ENCODE results near the gene THAP8. TPM values are rescaled to one million over a fixed set of nuclear protein-coding genes. Genes with fewer than 3 reads are reported as not detected.

The THAP8 gene
- total and polyA plus RNA-seq, 4 donors = 1.8 to 4.1 (median 3.3) TPM

GRCh38 chr19:35988824-35989223 is 65.3 kb downstream of the THAP8 start:
- no peak overlapping the region for H3K4me3 ChIP-seq (ENCODE audit: low read length in 2 of 2)
- 82 to 88% methylated on average over 3 of the region's 3 CpGs for WGBS, 2 donors
- ATAC-seq (ENCODE audit: low FRiP score) (no peak), DNase-seq (no peak)
- no peaks in the 10 kb centered on the region for H3K9me3 ChIP-seq (ENCODE audit: control insufficient read depth, low read length)
- H3K27me3 ChIP-seq (ENCODE audit: control insufficient read depth in 1 of 2, insufficient read depth in 2 of 2, low read length in 1 of 2) = no peaks in the 10 kb centered on the region
- no peak overlapping the region for H3K27ac ChIP-seq (ENCODE audit: low read depth in 1 of 2, low read length in 2 of 2)
- H3K4me1 ChIP-seq (ENCODE audit: control insufficient read depth in 1 of 2, insufficient read depth in 2 of 2, low read length in 2 of 2) = no peaks in the 10 kb centered on the region
- intact Hi-C loops (cut with DNase I) = no loop called here
- H3K36me3 ChIP-seq (ENCODE audit: control insufficient read depth in 1 of 2, insufficient read depth in 2 of 2, low read length in 1 of 2) = no peaks in the 10 kb centered on the region

GRCh38 chr19:35987571-35987896 is 66.6 kb downstream of the THAP8 start:
- no peaks in the 10 kb centered on the region for H3K4me1 ChIP-seq (ENCODE audit: control insufficient read depth in 1 of 2, insufficient read depth in 2 of 2, low read length in 2 of 2)
- no peak overlapping the region for H3K4me3 ChIP-seq (ENCODE audit: low read length in 2 of 2)
- H3K36me3 ChIP-seq (ENCODE audit: control insufficient read depth in 1 of 2, insufficient read depth in 2 of 2, low read length in 1 of 2) = no peaks in the 10 kb centered on the region
- no peaks in the 10 kb centered on the region for H3K27me3 ChIP-seq (ENCODE audit: control insufficient read depth in 1 of 2, insufficient read depth in 2 of 2, low read length in 1 of 2)
- no peaks in the 10 kb centered on the region for H3K9me3 ChIP-seq (ENCODE audit: control insufficient read depth, low read length)
- 32 to 36% methylated on average over 8 of the region's 8 CpGs for WGBS, 2 donors
- intact Hi-C loops (cut with DNase I) = no loop called here
- no peak overlapping the region for H3K27ac ChIP-seq (ENCODE audit: low read depth in 1 of 2, low read length in 2 of 2)
- no peak for ATAC-seq (ENCODE audit: low FRiP score)
- DNase-seq = no peak

GRCh38 chr19:35986664-35987570 is 67.2 kb downstream of the THAP8 start:
- H3K4me3 ChIP-seq (ENCODE audit: low read length in 2 of 2) = no peak overlapping the region
- no peaks in the 10 kb centered on the region for H3K27me3 ChIP-seq (ENCODE audit: control insufficient read depth in 1 of 2, insufficient read depth in 2 of 2, low read length in 1 of 2)
- no peaks in the 10 kb centered on the region for H3K36me3 ChIP-seq (ENCODE audit: control insufficient read depth in 1 of 2, insufficient read depth in 2 of 2, low read length in 1 of 2)
- H3K9me3 ChIP-seq (ENCODE audit: control insufficient read depth, low read length) = no peaks in the 10 kb centered on the region
- ATAC-seq (ENCODE audit: low FRiP score) (peak; percentile 7), DNase-seq (peak in 1 of 2 donors; percentile 77)
- intact Hi-C loops (cut with DNase I) = no loop called here
- WGBS, 2 donors = 8% methylated on average over 54 of the region's 54 CpGs
- no peak overlapping the region for H3K27ac ChIP-seq (ENCODE audit: low read depth in 1 of 2, low read length in 2 of 2)
- H3K4me1 ChIP-seq (ENCODE audit: control insufficient read depth in 1 of 2, insufficient read depth in 2 of 2, low read length in 2 of 2) = no peaks in the 10 kb centered on the region

GRCh38 chr19:35986111-35986510 is 68.0 kb downstream of the THAP8 start:
- H3K27me3 ChIP-seq (ENCODE audit: control insufficient read depth in 1 of 2, insufficient read depth in 2 of 2, low read length in 1 of 2) = no peaks in the 10 kb centered on the region
- ATAC-seq (ENCODE audit: low FRiP score) (no peak), DNase-seq (no peak)
- no peak overlapping the region for H3K4me3 ChIP-seq (ENCODE audit: low read length in 2 of 2)
- no peaks in the 10 kb centered on the region for H3K36me3 ChIP-seq (ENCODE audit: control insufficient read depth in 1 of 2, insufficient read depth in 2 of 2, low read length in 1 of 2)
- H3K4me1 ChIP-seq (ENCODE audit: control insufficient read depth in 1 of 2, insufficient read depth in 2 of 2, low read length in 2 of 2) = no peaks in the 10 kb centered on the region
- no peak overlapping the region for H3K27ac ChIP-seq (ENCODE audit: low read depth in 1 of 2, low read length in 2 of 2)
- intact Hi-C loops (cut with DNase I) = no loop called here
- H3K9me3 ChIP-seq (ENCODE audit: control insufficient read depth, low read length) = no peaks in the 10 kb centered on the region
- WGBS, 2 donors = 89 to 90% methylated on average over 5 of the region's 5 CpGs

Other genes starting within 250 kb of the THAP8 start
- not detected for gene PRODH2, start 241.4 kb downstream of the THAP8 start, total RNA-seq
- gene PRODH2, start 241.4 kb downstream of the THAP8 start, polyA plus RNA-seq = not detected
- not detected for gene NPHS1, start 201.8 kb downstream of the THAP8 start, total RNA-seq
- not detected for gene NPHS1, start 201.8 kb downstream of the THAP8 start, polyA plus RNA-seq
- gene KIRREL2, start 197.4 kb downstream of the THAP8 start, total RNA-seq = not detected
- gene KIRREL2, start 197.4 kb downstream of the THAP8 start, polyA plus RNA-seq = under 1 TPM; 0.08 to 0.50 TPM
- gene APLP1, start 185.7 kb downstream of the THAP8 start, total RNA-seq = 10 to 100 TPM; 12.9 to 13.5 TPM
- 10 to 100 TPM in 1 of 2 donors, 1 to 10 TPM in 1; 7.6 to 23.0 TPM for gene APLP1, start 185.7 kb downstream of the THAP8 start, polyA plus RNA-seq
- gene NFKBID, start 153.7 kb downstream of the THAP8 start, total RNA-seq = 10 to 100 TPM; 18.9 to 19.4 TPM
- 10 to 100 TPM in 1 of 2 donors, 1 to 10 TPM in 1; 2.9 to 10.4 TPM for gene NFKBID, start 153.7 kb downstream of the THAP8 start, polyA plus RNA-seq
- gene HCST, start 151.8 kb downstream of the THAP8 start, total RNA-seq = 10 to 100 TPM; 18.7 TPM
- 10 to 100 TPM in 1 of 2 donors, 1 to 10 TPM in 1; 7.3 to 20.9 TPM for gene HCST, start 151.8 kb downstream of the THAP8 start, polyA plus RNA-seq
- gene TYROBP, start 146.0 kb downstream of the THAP8 start, total RNA-seq = 100 to 1,000 TPM in 1 of 2 donors, 10 to 100 TPM in 1; 98.9 to 117 TPM
- 100 to 1,000 TPM in 1 of 2 donors, 10 to 100 TPM in 1; 48.8 to 327 TPM for gene TYROBP, start 146.0 kb downstream of the THAP8 start, polyA plus RNA-seq
- gene LRFN3, start 117.9 kb downstream of the THAP8 start, total RNA-seq = 10 to 100 TPM; 14.5 to 15.1 TPM
- 1 to 10 TPM; 2.0 to 6.1 TPM for gene LRFN3, start 117.9 kb downstream of the THAP8 start, polyA plus RNA-seq
- gene SDHAF1, start 59.1 kb downstream of the THAP8 start, total RNA-seq = 10 to 100 TPM; 11.6 to 16.6 TPM
- 10 to 100 TPM; 11.1 to 26.1 TPM for gene SDHAF1, start 59.1 kb downstream of the THAP8 start, polyA plus RNA-seq
- gene SYNE4, start 45.5 kb downstream of the THAP8 start, total RNA-seq = 1 to 10 TPM; 1.0 to 1.4 TPM
- 1 to 10 TPM in 1 of 2 donors, not detected in 1; 2.3 TPM for gene SYNE4, start 45.5 kb downstream of the THAP8 start, polyA plus RNA-seq
- gene ALKBH6, start 40.1 kb downstream of the THAP8 start, total RNA-seq = 10 to 100 TPM; 14.0 to 15.3 TPM
- 10 to 100 TPM; 10.3 to 25.6 TPM for gene ALKBH6, start 40.1 kb downstream of the THAP8 start, polyA plus RNA-seq
- gene CLIP3, start 21.4 kb downstream of the THAP8 start, total RNA-seq = 10 to 100 TPM; 35.1 to 37.1 TPM
- gene CLIP3, start 21.4 kb downstream of the THAP8 start, polyA plus RNA-seq = 10 to 100 TPM in 1 of 2 donors, 1 to 10 TPM in 1; 8.9 to 22.2 TPM
- gene WDR62, start 612 bp upstream of the THAP8 start, total RNA-seq = 1 to 10 TPM in 1 of 2 donors, under 1 TPM in 1; 0.45 to 1.3 TPM
- under 1 TPM; 0.25 to 0.26 TPM for gene WDR62, start 612 bp upstream of the THAP8 start, polyA plus RNA-seq
- not detected for gene OVOL3, start 56.9 kb upstream of the THAP8 start, total RNA-seq
- not detected for gene OVOL3, start 56.9 kb upstream of the THAP8 start, polyA plus RNA-seq
- 10 to 100 TPM; 33.7 to 48.1 TPM for gene POLR2I, start 60.6 kb upstream of the THAP8 start, total RNA-seq
- 10 to 100 TPM; 56.7 to 96.0 TPM for gene POLR2I, start 60.6 kb upstream of the THAP8 start, polyA plus RNA-seq
- 100 to 1,000 TPM; 121 to 123 TPM for gene TBCB, start 61.2 kb upstream of the THAP8 start, total RNA-seq
- gene TBCB, start 61.2 kb upstream of the THAP8 start, polyA plus RNA-seq = 100 to 1,000 TPM; 131 to 220 TPM
- gene CAPNS1, start 85.8 kb upstream of the THAP8 start, total RNA-seq = 100 to 1,000 TPM; 521 to 538 TPM
- gene CAPNS1, start 85.8 kb upstream of the THAP8 start, polyA plus RNA-seq = 100 to 1,000 TPM; 488 to 543 TPM
- gene COX7A1, start 98.2 kb upstream of the THAP8 start, total RNA-seq = 100 to 1,000 TPM; 127 to 172 TPM
- gene COX7A1, start 98.2 kb upstream of the THAP8 start, polyA plus RNA-seq = 100 to 1,000 TPM; 191 to 244 TPM
- gene ZNF565, start 160.4 kb upstream of the THAP8 start, total RNA-seq = 1 to 10 TPM; 7.4 to 8.0 TPM
- 1 to 10 TPM; 1.6 to 2.6 TPM for gene ZNF565, start 160.4 kb upstream of the THAP8 start, polyA plus RNA-seq
- gene ZNF146, start 160.8 kb upstream of the THAP8 start, total RNA-seq = 10 to 100 TPM; 44.3 to 44.8 TPM
- 10 to 100 TPM; 26.7 to 40.1 TPM for gene ZNF146, start 160.8 kb upstream of the THAP8 start, polyA plus RNA-seq

All from aorta (tissue), 5 donors.